ENCODE results near the gene AQP5.
A peak's percentile ranks its signal among the peaks of the same experiment; 100 is the strongest.

The AQP5 gene

GRCh38 chr12:49963976-49964815 lies 2.5 kb downstream of the AQP5 start:
- DNase-seq (ENCODE audit: low read depth in 2 of 3, low spot score in 1 of 3) = no peak

DNA sequence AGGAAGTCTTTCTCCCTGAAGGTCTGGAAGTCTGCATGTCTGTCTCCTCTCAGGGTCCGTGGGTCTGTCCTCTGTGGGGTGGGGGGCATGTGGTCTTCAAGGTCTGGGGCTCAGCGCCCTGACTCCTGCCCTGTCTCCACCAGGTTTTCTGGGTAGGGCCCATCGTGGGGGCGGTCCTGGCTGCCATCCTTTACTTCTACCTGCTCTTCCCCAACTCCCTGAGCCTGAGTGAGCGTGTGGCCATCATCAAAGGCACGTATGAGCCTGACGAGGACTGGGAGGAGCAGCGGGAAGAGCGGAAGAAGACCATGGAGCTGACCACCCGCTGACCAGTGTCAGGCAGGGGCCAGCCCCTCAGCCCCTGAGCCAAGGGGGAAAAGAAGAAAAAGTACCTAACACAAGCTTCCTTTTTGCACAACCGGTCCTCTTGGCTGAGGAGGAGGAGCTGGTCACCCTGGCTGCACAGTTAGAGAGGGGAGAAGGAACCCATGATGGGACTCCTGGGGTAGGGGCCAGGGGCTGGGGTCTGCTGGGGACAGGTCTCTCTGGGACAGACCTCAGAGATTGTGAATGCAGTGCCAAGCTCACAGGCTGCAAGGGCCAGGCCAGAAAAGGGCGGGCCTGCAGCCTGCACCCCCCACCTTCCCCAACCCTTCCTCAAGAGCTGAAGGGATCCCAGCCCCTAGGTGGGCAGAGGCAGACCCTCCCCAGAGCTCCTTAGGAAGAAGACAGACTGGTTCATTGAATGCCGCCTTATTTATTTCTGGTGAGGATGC lies 3.4 kb downstream of the AQP5 start:
- no peak for DNase-seq (ENCODE audit: low read depth in 2 of 3, low spot score in 1 of 3)

GRCh38 chr12:49965836-49966235 lies 4.2 kb downstream of the AQP5 start:
- no peak for DNase-seq (ENCODE audit: low read depth in 2 of 3, low spot score in 1 of 3)

GRCh38 chr12:49966511-49967041 lies 4.9 kb downstream of the AQP5 start:
- no peak for DNase-seq (ENCODE audit: low read depth in 2 of 3, low spot score in 1 of 3)

- peak; percentile 83 to 97 (median 92) for DNase-seq (ENCODE audit: low read depth in 2 of 3, low spot score in 1 of 3)
Measured at GRCh38 chr12:49967042-49967776, 5.5 kb downstream of the AQP5 start.

DNA sequence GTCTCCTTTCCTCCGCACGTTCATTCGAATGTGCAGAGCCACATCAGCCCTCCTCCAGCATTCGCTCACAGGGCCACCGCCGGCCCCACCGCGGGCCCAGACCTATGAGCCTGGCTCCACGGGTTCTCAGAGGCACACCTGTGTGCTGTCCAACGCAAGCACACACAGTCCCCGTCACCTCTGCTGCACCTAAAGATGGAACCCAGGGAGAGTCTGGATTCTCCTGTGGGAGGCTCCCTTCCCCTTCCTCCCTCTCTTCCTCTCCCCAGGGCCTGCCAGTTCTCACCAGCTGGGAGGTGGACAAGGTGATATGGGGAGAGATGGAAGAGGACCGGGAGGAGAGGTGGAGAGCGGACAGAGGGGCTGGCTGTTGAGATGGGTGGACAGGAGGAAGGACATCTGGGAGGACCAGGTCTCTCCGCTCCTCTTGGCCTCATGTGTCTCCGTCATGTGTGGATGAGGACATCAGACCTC lies 6.1 kb downstream of the AQP5 start:
- DNase-seq (ENCODE audit: low read depth in 2 of 3, low spot score in 1 of 3) = no peak

GRCh38 chr12:49968471-49968870 lies 6.8 kb downstream of the AQP5 start:
- no peak for DNase-seq (ENCODE audit: low read depth in 2 of 3, low spot score in 1 of 3)

DNA sequence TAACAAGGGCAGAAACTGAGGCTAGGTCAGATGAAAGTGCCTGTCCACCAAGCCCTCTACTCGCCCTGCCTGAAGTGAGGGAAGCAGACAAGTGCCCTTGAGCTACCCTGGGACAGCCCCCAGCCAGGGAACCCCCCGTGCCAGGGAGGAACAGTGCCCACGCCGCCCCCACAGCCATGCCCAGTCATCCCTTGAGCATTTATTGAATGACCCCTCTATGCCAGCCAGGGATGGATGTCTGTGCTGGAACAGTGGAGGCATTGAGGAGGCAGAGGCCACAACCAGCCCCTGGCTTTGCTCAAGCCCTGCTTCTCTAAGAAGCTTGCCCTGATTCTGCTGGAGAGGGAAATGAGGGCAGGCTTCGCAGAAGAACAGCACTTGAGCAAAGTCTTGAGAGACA lies 7.4 kb downstream of the AQP5 start:
- DNase-seq (ENCODE audit: low read depth in 2 of 3, low spot score in 1 of 3) = no peak

DNA sequence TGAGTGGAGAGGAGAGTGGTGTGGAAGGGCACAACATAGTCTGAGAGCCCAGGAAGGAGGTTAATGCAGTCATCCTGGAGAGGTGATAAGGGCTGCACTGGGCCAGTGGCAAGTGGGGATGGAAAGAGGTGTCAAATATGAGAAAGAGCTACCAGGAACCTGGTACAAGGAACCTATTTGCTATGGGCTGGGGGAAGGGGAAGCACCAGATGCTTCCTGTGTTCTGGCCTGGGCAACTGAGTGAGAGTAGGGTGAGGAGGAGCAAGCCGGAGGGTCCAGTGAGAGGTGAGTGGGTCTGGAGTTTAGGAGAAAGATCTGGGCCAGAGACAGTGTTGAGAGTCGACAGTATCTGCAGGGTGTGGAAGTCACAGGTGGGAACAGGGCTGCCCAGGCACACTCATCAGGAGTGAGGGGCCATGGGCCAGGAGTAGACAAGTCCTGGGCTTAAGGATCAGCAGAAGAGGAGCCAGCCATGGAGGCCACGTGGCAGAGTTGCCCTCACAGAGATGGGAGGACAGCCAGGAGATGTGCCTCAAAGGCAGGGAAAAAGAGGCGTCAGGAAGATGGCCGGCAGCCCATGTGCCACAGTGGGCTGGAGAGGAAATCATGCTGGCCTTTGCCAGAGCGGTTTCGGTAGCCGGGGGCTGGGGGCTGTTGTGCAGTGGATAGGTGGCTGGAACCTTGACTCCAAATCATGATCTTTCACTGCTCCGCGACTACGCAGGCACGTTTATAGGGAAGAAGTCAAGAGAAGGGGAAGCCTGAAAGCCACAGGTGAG lies 8.2 kb downstream of the AQP5 start:
- DNase-seq (ENCODE audit: low read depth in 2 of 3, low spot score in 1 of 3) = no peak

DNA sequence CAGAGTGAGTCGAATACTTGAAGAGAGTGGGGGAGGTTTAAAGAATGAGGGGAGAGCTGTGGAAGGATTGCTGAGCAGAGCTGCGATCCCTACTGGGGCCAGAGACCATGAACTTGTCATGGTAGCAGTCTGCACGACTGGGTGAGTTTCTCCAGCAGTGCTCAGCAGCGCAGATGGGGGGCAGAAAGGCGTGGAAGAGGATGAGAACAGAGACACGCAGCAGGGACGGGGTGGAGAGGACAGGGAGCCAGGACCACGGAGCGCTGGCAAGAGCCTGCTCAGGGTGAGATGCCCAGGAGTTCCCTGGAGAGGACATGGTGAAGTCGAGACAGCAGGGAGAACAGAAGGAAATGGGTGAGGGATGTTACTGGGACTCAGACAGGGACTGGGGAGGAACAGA lies 9.0 kb downstream of the AQP5 start:
- DNase-seq (ENCODE audit: low read depth in 2 of 3, low spot score in 1 of 3) = no peak

- no peak for DNase-seq (ENCODE audit: low read depth in 2 of 3, low spot score in 1 of 3)
Measured at GRCh38 chr12:49971141-49971540, 9.5 kb downstream of the AQP5 start.

GRCh38 chr12:49972129-49972528 lies 10.5 kb downstream of the AQP5 start:
- DNase-seq (ENCODE audit: low read depth in 2 of 3, low spot score in 1 of 3) = no peak

DNA sequence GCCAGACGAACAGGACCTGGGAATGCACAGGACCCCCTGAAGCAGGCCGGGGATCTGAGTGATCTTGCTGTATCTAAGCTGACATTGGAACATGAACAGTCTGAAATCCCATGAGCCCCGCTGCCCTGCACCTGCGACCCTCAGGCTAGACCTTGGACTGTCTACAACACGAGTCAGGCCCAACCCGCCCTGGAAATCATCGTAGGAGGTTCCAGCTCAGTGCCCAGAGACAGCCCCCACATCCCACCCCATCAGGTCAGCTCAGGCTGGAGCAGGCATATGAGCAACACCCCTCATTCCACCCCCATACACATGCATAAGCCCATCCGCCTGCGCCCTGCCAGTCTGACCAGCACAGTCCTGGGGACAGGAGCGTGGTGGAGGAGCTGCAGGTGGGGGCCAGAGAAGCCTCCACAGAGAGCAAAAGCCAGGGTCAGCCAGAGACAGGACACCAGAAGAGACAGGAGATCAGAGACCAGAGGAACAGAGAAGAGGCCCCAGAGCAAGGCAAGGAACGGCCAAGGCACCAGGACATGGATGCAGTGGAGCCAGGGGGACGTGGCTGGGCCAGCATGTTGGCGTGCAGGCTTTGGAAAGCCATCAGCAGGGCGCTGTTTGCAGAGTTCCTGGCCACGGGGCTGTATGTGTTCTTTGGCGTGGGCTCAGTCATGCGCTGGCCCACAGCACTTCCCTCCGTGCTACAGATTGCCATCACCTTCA lies 11.1 kb downstream of the AQP5 start, which contains the start of gene AQP6:
Gene AQP6, plus strand, starts transcription at position 307 of the 720 bp plus-strand sequence. Its CDS starts 227 bp downstream, at position 534.
- no peak for DNase-seq (ENCODE audit: low read depth in 2 of 3, low spot score in 1 of 3)

GRCh38 chr12:49973361-49973830 lies 11.7 kb downstream of the AQP5 start:
- DNase-seq (ENCODE audit: low read depth in 2 of 3, low spot score in 1 of 3) = no peak

DNA sequence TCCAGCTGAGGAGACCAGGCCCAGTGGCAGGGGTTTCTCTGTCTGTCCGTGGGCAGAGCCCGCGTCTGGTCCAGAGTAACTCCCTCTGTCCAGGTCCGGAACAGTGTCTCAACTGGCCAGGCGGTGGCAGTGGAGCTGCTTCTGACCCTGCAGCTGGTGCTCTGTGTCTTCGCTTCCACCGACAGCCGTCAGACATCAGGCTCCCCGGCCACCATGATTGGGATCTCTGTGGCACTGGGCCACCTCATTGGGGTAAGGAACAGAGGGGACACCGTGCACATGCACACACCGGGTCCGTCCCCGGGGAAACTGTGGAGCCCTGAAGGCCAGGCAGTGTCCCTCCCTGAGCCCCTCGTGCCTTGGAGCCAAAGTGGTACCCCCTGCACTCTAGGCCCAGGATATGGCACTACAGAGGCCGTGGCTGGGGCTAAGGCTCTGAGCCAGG lies 12.6 kb downstream of the AQP5 start:
- no peak for DNase-seq (ENCODE audit: low read depth in 2 of 3, low spot score in 1 of 3)

- no peak for DNase-seq (ENCODE audit: low read depth in 2 of 3, low spot score in 1 of 3)
Measured at GRCh38 chr12:49974677-49975317, 13.1 kb downstream of the AQP5 start.

DNA sequence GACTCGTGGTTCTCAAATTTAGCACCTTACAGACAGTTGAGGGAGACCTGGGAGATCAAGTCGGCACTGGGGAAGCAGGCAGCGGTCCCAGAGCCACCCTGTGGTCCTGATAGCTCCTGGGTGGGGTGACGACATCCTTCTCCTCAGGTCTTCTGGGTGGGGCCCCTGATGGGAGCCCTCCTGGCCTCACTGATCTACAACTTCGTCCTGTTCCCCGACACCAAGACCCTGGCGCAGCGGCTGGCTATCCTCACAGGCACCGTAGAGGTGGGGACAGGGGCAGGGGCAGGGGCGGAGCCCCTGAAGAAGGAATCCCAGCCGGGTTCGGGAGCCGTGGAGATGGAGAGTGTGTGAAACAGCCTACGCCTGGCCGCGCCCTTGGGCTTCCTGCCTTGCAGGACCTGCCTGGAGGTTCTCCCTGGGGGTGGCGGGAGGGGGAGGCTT lies 13.7 kb downstream of the AQP5 start:
- no peak for DNase-seq (ENCODE audit: low read depth in 2 of 3, low spot score in 1 of 3)

DNA sequence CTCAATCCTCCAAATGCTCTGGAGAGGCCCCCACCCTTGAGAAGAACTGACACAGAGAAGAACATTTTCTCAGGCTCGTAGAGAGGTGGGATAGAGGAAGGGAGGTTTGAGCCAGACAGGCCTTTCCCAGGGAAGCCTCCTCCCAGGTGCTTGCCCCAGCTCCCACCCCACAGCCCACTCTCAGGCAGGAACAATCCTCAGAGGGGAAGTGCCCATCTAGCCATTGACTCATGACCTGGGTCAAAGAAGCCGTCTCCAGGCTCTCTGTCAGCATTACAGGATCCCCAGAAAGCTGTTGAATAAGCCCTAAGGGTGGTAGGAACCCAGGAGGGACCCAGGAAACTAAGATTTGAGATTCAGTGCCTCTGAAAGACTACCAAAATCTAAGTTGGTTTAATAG lies 14.9 kb downstream of the AQP5 start:
- no peak for DNase-seq (ENCODE audit: low read depth in 2 of 3, low spot score in 1 of 3)

DNA sequence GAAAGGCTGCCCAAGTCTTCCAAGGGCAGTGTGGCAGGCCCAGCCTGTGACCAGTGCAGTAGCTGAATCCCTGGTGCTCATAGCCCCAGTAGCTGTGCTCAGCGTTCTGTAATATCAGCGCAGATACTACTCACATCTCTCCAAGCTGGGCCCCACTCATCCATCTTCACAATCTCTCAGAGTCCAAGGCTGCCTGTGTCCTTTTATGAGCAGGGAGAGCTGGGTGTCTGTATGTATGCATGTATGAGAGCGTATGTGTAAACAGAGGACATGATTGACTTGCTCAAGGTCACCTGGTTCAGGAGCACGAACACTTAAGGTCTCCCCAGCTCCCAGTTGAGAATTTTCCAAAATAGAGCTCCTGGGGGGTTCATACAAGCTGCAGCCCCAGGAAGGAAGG lies 16.5 kb downstream of the AQP5 start:
- DNase-seq (ENCODE audit: low read depth in 2 of 3, low spot score in 1 of 3) = no peak
